ENCODE results near the gene PDPR.
"Not testable (repeated sequence)": the region's sequence is repeated elsewhere in the genome, so short reads cannot be mapped to it uniquely, and the experiment has no call there.

PDPR gene

GRCh38 chr16:70113982-70114826 is at the start of gene PDPR:
TSS of gene PDPR (plus strand) at chr16:70114332. CDS start at chr16:70120493, 6,161 bp downstream.
- ATAC-seq, result peak; percentile 93
- H3K4me3 Mint-ChIP-seq, result peak within 1 kb of the TSS; percentile 92
- not testable (repeated sequence) for H3K9me3 Mint-ChIP-seq

GRCh38 chr16:70064841-70065370 is 49.2 kb upstream of the PDPR start:
- ATAC-seq (peak; percentile 20), DNase-seq (peak; percentile 63)
- Mint-ChIP-seq H3K27ac (peak overlapping the region; percentile 60), H3K4me3 (peak overlapping the region; percentile 81), H3K4me1 (peaks cover 11% of the 10 kb centered on the region)
- H3K36me3 Mint-ChIP-seq (ENCODE audit: low read depth); H3K27me3 Mint-ChIP-seq; H3K9me3 Mint-ChIP-seq: not testable (repeated sequence)

More at GRCh38 chr16:70113982-70114826, at the start of gene PDPR:
- peak; percentile 93 for DNase-seq
- H3K27me3 Mint-ChIP-seq; H3K36me3 Mint-ChIP-seq (ENCODE audit: low read depth): not testable (repeated sequence)
- peak within 1 kb of the TSS; percentile 86 for H3K27ac Mint-ChIP-seq
- H3K4me1 Mint-ChIP-seq, result peaks cover 27% of the 10 kb centered on the region

DNA sequence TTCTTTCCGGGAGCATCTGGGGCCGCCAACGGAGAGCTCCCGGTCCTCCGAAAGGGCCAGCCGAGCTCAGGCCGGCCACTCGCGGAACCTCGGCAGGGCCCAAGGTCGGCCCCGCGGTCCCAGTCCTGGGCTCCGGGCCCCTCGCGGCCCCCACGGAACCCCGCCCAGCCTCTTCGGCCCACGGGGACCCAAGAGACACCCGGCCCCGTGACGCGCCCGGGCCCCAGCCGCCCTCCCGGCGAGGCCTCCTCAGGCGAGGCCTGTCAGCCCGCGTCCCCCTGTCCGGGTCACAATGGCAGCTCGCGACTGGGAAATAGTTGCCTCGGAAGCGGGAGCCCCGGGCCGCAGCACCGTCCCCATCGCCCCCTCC is 48.8 kb upstream of the PDPR start:
- not testable (repeated sequence) for H3K36me3 Mint-ChIP-seq (ENCODE audit: low read depth); DNase-seq; H3K27ac Mint-ChIP-seq; H3K9me3 Mint-ChIP-seq; H3K27me3 Mint-ChIP-seq
- H3K4me3 Mint-ChIP-seq, result peak overlapping the region; percentile 81
- ATAC-seq, result peak; percentile 35
- peaks cover 11% of the 10 kb centered on the region for H3K4me1 Mint-ChIP-seq

- DNase-seq (peak; percentile 92), ATAC-seq (peak; percentile 96)
- peak overlapping the region; percentile 80 for H3K4me3 Mint-ChIP-seq
- H3K4me1 Mint-ChIP-seq, result peaks cover 11% of the 10 kb centered on the region
- H3K9me3 Mint-ChIP-seq; H3K36me3 Mint-ChIP-seq (ENCODE audit: low read depth); H3K27me3 Mint-ChIP-seq: not testable (repeated sequence)
- peak overlapping the region; percentile 69 for H3K27ac Mint-ChIP-seq
These were observed 48.1 kb upstream of the PDPR start for GRCh38 chr16:70065746-70066658.

DNA sequence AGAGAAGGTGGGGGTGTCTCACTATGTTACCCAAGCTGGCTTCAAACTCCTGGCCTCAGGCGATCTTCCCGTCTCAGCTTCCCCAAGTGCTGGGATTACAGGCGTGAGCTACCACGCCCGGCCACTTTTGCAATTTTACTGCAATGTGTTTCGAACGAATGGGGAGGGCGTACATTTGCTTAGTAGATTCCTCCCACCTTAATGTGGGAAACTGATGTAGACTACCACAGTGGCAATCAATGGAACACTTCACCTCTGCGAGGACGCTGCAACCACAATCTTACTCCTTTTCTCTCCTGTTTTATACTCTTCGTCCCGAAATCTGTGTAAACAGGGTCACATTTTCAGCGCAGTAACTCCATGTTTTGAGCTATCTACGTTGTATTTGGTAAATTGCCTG is 47.4 kb upstream of the PDPR start:
- not testable (repeated sequence) for H3K9me3 Mint-ChIP-seq, DNase-seq

DNA sequence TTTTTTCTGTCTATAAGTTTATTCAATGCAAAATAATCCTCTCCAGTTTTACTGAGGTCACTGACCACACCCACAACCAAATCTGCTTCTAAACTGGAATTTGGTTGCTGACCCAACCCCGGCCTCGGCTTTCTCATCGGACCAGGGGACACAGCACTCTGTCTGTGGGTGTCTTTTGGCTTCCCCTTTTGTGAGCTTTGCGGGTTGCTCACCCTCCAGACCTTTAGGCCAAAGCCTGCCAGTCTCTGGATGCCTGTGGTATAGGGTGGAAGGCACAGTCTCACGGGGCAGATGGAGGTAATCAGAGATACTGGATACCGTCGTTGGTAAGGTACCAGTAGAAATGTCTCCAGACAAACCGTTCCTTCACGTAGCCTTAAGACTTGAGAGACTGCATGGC is 35.1 kb upstream of the PDPR start:
- H3K4me1 Mint-ChIP-seq; H3K4me3 Mint-ChIP-seq; H3K27me3 Mint-ChIP-seq; H3K36me3 Mint-ChIP-seq (ENCODE audit: low read depth); H3K27ac Mint-ChIP-seq; DNase-seq; H3K9me3 Mint-ChIP-seq: not testable (repeated sequence)
- ATAC-seq, result peak; percentile 20

More for the DNA sequence above, 47.4 kb upstream of the PDPR start:
- not testable (repeated sequence) for ATAC-seq; H3K27ac Mint-ChIP-seq; H3K27me3 Mint-ChIP-seq; H3K36me3 Mint-ChIP-seq (ENCODE audit: low read depth)
- peaks cover 11% of the 10 kb centered on the region for H3K4me1 Mint-ChIP-seq
- H3K4me3 Mint-ChIP-seq, result peak overlapping the region; percentile 51

- not testable (repeated sequence) for H3K9me3 Mint-ChIP-seq; H3K27me3 Mint-ChIP-seq; ATAC-seq; H3K27ac Mint-ChIP-seq; H3K36me3 Mint-ChIP-seq (ENCODE audit: low read depth); H3K4me1 Mint-ChIP-seq; DNase-seq; H3K4me3 Mint-ChIP-seq
These were observed 32.9 kb upstream of the PDPR start for GRCh38 chr16:70081219-70081618.

DNA sequence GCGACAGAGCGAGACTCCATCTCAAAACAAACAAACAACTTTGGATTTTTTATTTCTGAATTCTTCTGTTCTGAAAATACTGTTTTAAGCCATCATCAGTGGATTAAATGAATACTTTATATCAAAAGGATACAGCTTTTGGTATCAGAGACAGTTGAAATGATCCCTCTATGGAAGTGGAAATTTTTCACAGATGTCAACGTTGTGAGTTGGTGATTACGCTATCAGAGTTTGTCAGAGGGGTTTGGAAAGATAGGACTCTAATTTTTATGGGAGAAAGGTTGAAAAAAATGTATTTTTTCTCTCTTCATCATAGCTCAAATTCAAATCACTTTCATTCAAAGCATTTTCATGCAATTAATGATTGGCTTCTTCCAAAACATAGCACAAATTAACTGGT is 30.2 kb upstream of the PDPR start:
- H3K4me1 Mint-ChIP-seq; H3K9me3 Mint-ChIP-seq; DNase-seq; H3K27me3 Mint-ChIP-seq; H3K36me3 Mint-ChIP-seq (ENCODE audit: low read depth); H3K4me3 Mint-ChIP-seq; ATAC-seq; H3K27ac Mint-ChIP-seq: not testable (repeated sequence)

- H3K4me1 Mint-ChIP-seq; H3K36me3 Mint-ChIP-seq (ENCODE audit: low read depth); H3K4me3 Mint-ChIP-seq; DNase-seq; H3K9me3 Mint-ChIP-seq; H3K27me3 Mint-ChIP-seq; ATAC-seq; H3K27ac Mint-ChIP-seq: not testable (repeated sequence)
These were observed 26.0 kb upstream of the PDPR start for GRCh38 chr16:70088160-70088559.

- H3K27me3 Mint-ChIP-seq; H3K36me3 Mint-ChIP-seq (ENCODE audit: low read depth); H3K27ac Mint-ChIP-seq; DNase-seq; H3K9me3 Mint-ChIP-seq; ATAC-seq; H3K4me1 Mint-ChIP-seq; H3K4me3 Mint-ChIP-seq: not testable (repeated sequence)
These were observed 25.3 kb upstream of the PDPR start for GRCh38 chr16:70088877-70089276.

DNA sequence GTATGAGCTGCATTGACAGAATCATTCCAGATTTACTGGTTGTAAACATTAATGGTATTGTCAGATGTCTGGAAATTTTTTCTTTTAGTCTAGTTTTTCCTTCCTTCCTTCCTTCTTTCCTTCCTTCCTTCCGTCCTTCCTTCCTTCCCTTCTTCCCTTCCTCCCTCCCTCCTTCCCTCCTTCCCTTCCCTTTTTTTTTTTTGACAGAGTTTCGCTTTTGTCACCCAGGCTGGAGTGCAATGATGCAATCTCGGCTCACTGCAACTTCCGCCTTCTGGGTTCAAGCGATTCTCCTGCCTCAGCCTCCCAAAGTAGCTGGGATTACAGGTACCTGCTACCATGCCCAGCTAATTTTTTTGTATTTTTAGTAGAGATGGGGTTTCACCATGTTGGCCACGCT is 24.8 kb upstream of the PDPR start:
- not testable (repeated sequence) for H3K27ac Mint-ChIP-seq; H3K27me3 Mint-ChIP-seq; DNase-seq; H3K9me3 Mint-ChIP-seq; H3K4me3 Mint-ChIP-seq; ATAC-seq; H3K36me3 Mint-ChIP-seq (ENCODE audit: low read depth); H3K4me1 Mint-ChIP-seq

DNA sequence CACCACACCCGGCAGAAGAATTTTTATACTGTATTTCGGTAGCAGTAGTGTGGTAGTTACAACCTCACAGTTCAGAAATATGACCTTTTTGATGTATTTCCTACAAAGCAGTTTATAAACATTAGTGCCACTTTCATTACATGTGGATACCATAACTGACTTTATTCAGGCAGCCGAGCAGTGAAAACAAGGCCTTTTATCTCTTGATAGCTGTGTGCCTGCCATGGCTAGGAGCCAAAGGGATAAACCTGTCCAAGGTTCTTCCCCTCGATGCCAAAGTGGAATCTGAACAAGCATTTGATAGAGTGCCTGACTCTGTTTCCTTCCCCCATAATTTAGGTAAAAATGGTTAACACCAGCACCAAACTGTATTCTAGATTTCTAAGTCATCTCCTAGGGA is 23.0 kb upstream of the PDPR start:
- not testable (repeated sequence) for H3K36me3 Mint-ChIP-seq (ENCODE audit: low read depth); DNase-seq; H3K27ac Mint-ChIP-seq; H3K4me3 Mint-ChIP-seq; ATAC-seq; H3K4me1 Mint-ChIP-seq; H3K27me3 Mint-ChIP-seq; H3K9me3 Mint-ChIP-seq

- not testable (repeated sequence) for H3K27ac Mint-ChIP-seq; H3K4me1 Mint-ChIP-seq; H3K4me3 Mint-ChIP-seq; H3K27me3 Mint-ChIP-seq; H3K9me3 Mint-ChIP-seq; H3K36me3 Mint-ChIP-seq (ENCODE audit: low read depth); ATAC-seq; DNase-seq
These were observed 20.0 kb upstream of the PDPR start for GRCh38 chr16:70094096-70094495.

GRCh38 chr16:70109583-70110279 is 4.4 kb upstream of the PDPR start:
- H3K9me3 Mint-ChIP-seq; DNase-seq; ATAC-seq; H3K27ac Mint-ChIP-seq; H3K36me3 Mint-ChIP-seq (ENCODE audit: low read depth); H3K4me1 Mint-ChIP-seq; H3K4me3 Mint-ChIP-seq; H3K27me3 Mint-ChIP-seq: not testable (repeated sequence)
